GM19099 (cell line): ENCODE results near the gene MRPS15.

ENCODE experiments used
- POLR2A ChIP-seq: IDR thresholded peaks from 3 replicates; pipeline ENCODE4 v1.6.1; 2011; ENCODE audit warnings: low read depth; ENCODE audit not compliant: insufficient read length; ENCODE audit errors: extremely low read depth

MRPS15 gene

GRCh38 chr1:36417931-36418330 lies 46.3 kb downstream of the MRPS15 start:
- TF ChIP-seq POLR2A: no peak

- no peak for TF ChIP-seq POLR2A
These were observed 48.4 kb downstream of the MRPS15 start for GRCh38 chr1:36415661-36416326.

- no peak for TF ChIP-seq POLR2A
These were observed 49.8 kb downstream of the MRPS15 start for GRCh38 chr1:36414384-36414783.

GRCh38 chr1:36411674-36412648 lies 52.2 kb downstream of the MRPS15 start:
- TF ChIP-seq POLR2A: no peak

- no peak for TF ChIP-seq POLR2A
These were observed 55.7 kb downstream of the MRPS15 start for GRCh38 chr1:36408479-36408878.

GRCh38 chr1:36406440-36406839 lies 57.7 kb downstream of the MRPS15 start:
- no peak for TF ChIP-seq POLR2A
